ENCODE results near the gene LRP10.
"Not testable (repeated sequence)": the region's sequence is repeated elsewhere in the genome, so short reads cannot be mapped to it uniquely, and the experiment has no call there.

LRP10 gene, protein sequence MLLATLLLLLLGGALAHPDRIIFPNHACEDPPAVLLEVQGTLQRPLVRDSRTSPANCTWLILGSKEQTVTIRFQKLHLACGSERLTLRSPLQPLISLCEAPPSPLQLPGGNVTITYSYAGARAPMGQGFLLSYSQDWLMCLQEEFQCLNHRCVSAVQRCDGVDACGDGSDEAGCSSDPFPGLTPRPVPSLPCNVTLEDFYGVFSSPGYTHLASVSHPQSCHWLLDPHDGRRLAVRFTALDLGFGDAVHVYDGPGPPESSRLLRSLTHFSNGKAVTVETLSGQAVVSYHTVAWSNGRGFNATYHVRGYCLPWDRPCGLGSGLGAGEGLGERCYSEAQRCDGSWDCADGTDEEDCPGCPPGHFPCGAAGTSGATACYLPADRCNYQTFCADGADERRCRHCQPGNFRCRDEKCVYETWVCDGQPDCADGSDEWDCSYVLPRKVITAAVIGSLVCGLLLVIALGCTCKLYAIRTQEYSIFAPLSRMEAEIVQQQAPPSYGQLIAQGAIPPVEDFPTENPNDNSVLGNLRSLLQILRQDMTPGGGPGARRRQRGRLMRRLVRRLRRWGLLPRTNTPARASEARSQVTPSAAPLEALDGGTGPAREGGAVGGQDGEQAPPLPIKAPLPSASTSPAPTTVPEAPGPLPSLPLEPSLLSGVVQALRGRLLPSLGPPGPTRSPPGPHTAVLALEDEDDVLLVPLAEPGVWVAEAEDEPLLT

DNA sequence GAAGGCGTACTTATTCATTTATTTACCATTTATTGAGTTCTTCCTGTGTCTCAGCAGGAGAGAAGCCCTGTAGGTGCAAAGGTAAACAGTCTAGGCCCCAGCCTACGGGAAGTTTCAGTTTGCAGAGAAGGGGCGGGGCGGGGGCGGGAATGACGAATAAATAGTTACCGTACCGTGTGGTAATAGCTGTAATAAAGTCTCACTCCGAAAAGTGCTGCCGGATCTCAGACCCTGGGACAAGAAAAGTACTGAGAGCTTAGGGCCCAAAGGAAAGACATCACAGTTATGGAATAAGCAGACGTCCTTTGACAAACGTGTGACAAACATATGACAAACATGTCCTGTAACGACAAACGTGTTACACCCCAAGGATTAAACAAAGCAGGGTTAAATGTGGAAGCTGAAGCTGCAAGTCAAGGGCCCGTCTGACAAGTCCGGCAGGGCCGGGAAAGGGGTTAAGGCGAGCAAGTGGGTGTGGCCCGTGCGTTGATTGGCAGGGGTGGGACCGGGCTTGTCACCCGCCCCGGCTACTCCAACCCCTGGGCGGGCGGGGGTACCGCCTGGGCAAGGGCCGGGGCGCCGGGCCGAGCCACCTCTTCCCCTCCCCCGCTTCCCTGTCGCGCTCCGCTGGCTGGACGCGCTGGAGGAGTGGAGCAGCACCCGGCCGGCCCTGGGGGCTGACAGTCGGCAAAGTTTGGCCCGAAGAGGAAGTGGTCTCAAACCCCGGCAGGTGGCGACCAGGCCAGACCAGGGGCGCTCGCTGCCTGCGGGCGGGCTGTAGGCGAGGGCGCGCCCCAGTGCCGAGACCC is at the start of gene LRP10:
Gene LRP10 (plus strand): TSS at position 517 of the 809 bp plus-strand sequence. CDS start 564 bp downstream, outside the sequence.
- no peak for DNase-seq (ENCODE audit: low read depth in 2 of 2)

DNA sequence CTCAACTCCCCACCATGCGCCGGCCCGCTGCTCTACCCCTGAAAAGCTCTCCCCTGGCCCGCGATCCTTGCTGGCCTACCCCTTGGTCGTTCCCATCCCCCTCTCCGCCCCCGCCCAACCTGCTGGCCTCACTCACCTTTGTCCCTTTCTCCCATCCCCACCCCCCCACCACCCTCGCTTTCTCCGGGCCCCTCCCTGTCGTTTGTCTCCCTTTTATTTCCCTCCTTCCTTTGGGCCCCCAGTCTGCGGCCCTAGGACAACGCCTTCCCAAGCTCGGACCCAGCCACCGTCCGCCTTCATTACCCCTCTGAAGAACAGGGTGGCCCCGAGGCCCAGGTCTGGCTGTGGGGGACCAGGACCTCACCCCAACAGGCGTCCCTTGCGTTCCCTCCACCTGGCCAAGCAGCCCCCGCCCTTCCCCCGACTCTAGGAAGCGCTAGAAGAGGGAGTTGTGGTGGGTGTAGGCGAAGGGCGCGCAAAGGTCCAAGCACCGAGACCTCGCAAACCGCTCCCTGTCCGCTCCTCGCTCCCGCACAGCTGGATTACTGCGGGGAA is 49.4 kb upstream of the LRP10 start:
- no peak for DNase-seq (ENCODE audit: low read depth in 2 of 2)

DNA sequence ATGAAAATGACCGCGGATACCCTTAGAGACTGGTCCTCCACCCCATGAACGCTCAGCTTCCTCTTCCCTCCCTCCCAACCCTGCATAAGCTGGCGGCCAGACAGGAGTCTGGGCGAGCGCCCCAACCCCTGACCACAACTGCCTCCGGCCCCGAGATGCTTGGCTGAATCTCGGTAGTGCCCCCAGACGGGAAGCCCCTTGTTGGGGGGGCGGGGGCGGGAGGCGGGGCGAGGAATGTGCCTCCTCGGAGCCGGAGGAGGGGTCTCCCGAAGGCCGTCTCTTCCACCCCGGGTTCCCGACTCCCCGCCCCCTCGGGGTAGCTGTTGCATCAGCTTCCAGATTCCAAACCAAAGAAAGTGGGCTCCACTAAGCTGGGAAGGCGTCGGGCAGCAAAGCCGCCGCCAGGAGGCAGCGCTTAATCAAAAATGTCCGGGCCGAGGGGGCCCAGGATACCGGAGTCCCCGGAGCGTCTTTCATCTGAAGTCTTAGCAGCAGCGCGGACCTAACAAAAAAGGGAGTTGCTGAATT is 48.9 kb upstream of the LRP10 start:
- DNase-seq (ENCODE audit: low read depth in 2 of 2) = peak; percentile 86

DNA sequence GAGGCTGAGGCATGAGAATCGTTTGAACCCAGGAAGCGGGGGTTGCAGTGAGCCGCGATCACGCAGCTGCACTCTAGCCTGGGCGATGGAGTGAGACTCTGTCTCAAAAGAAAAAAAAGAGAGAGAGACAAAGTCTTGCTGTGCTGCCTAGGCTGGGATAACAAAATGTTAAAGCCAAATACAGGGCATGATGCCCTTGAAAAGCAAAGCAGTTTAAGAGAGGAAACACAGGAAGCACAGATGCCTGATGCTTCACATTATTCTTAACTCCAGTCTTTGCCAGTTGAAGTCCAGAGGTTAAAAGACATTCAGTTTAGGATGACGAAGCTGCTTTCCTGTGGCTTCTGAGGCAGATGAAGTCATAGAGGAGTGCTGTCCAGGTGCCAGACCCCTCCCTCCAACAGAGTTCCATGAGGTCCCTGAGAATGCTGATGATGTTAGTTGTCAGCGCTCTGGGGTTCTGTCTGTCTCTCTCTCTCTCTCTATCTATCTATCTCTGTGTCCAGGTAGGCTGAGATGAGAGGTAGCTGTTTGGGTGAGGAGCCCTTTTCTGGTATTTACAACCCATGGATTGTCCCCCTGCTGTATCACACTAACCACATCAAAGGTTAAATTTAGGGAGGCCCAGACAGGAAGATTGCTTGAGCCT is 46.7 kb upstream of the LRP10 start:
- peak; percentile 72 to 76 for DNase-seq (ENCODE audit: low read depth in 2 of 2)

DNA sequence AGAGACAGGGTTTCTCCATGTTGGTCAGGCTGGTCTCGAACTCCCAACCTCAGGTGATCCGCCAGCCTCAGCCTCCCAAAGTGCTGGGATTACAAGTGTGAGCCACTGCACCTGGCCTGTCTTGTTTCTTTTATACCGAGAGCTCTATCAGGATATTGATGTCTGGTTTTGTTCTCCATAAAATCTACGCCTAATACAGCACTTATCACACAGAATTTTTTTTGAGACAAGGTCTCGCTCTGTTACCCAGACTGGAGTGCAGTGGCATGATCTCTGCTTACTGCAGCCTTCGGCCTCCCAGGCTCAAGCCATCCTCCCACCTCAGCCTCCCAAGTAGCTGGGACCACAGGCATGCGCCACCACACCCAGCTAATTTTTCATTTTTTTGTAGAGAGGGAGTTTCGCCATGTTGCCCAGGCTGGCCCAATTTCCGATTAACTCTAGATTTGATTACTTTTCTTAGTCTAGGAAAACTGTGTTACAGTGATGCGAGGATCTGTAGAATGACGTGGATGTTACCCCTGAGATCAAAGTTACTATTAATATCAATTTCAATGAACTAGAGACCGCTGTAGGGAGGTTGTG is 42.4 kb upstream of the LRP10 start:
- DNase-seq (ENCODE audit: low read depth in 2 of 2) = not testable (repeated sequence)

DNA sequence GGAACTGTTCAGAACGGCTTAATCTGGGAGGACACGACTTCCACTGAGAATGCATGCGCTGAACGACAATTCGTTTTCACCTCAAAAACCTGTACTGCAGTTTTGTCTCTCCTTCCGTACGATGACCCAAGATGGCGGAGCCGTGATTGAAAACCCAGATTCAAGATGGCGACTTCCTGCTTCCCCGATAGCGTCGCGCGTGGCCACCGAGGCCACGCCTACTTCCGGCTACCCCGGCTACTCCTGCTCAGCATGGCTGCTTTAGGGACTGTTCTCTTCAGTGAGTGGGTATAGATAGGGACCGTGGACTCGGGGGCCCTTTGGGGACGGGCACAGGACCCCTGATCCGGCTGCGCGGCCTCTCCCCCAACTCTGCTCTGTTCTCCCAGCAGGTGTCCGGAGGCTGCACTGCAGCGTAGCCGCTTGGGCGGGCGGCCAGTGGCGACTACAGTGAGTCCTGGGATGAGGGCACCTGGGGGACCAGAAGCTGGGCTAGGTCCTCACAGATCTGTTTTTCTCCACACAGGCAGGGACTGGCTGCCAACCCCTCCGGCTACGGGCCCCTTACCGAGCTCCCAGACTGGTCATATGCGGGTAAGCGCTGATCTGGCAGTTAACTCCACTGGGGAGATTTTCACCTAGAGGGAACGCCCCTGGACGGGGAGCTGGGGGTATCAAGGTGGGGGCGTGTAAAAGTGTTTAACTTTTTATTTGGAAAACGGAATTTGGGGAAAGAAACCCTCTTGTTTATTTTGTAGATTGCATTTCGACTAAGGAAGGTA is 41.7 kb upstream of the LRP10 start, which contains the start of gene MRPL52:
Gene MRPL52 (plus strand): TSS at position 227 of the 782 bp plus-strand sequence. CDS start 26 bp downstream, at position 253.
- DNase-seq (ENCODE audit: low read depth in 2 of 2) = peak; percentile 66 to 67

DNA sequence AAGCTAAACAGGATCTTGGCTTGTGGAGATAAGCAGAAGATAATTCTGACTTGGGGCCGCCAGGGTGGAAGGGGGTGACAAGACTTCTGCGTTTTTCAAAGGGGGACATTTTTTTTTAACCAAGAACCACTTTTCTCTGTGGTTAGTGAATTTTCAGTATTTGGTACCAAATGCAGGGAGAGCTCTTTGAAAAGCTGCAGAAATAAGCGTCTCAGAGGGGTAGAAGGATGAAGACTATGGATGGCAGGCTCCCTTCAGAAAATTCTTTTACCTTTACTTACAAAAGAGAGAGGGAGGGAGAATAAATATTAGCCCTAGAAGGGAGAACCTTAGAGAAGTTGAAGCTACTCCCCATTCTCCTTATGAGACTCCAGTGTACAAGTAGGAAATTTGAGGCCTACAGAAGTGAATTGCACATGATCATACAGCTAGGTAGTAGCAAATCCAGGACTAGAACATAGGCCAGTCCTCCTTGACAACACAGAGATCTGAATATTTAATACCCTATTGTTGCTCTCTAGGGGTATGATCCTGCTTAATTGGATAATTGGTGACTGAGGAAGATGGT is 41.0 kb upstream of the LRP10 start:
- no peak for DNase-seq (ENCODE audit: low read depth in 2 of 2)

GRCh38 chr14:22835505-22835904 is 36.0 kb upstream of the LRP10 start:
- DNase-seq (ENCODE audit: low read depth in 2 of 2) = no peak

DNA sequence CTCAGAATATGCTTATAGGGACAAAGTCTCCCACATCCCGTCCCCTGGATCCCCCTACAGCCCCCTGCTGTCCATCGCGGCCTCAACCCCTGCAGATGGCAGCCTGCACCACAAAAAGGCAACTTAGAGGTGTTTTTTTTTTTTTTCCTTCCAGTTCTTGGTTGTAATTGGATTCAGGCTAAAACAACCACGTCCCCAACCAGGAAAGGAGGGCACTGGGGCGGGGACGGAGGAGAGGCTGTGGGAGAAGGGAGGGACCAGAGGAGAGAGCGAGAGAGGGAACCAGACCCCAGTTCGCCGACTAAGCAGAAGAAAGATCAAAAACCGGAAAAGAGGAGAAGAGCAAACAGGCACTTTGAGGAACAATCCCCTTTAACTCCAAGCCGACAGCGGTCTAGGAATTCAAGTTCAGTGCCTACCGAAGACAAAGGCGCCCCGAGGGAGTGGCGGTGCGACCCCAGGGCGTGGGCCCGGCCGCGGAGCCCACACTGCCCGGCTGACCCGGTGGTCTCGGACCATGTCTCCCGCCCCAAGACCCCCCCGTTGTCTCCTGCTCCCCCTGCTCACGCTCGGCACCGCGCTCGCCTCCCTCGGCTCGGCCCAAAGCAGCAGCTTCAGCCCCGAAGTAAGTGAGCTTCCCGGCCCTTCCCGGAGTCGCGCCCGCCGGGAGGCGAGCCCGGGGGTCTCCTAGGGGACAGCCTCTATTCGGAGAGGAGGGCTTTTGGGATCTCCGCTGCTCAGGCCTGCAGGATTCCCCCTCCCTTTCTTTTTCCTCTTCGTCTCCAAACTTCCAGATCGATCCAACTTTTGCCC is 35.0 kb upstream of the LRP10 start, which contains the start of gene MMP14:
Gene MMP14 (plus strand): TSS at position 285 of the 813 bp plus-strand sequence. CDS start 233 bp downstream, at position 518.
- DNase-seq (ENCODE audit: low read depth in 2 of 2) = peak; percentile 82 to 83

GRCh38 chr14:22837114-22837749 is 34.3 kb upstream of the LRP10 start:
- DNase-seq (ENCODE audit: low read depth in 2 of 2) = no peak

DNA sequence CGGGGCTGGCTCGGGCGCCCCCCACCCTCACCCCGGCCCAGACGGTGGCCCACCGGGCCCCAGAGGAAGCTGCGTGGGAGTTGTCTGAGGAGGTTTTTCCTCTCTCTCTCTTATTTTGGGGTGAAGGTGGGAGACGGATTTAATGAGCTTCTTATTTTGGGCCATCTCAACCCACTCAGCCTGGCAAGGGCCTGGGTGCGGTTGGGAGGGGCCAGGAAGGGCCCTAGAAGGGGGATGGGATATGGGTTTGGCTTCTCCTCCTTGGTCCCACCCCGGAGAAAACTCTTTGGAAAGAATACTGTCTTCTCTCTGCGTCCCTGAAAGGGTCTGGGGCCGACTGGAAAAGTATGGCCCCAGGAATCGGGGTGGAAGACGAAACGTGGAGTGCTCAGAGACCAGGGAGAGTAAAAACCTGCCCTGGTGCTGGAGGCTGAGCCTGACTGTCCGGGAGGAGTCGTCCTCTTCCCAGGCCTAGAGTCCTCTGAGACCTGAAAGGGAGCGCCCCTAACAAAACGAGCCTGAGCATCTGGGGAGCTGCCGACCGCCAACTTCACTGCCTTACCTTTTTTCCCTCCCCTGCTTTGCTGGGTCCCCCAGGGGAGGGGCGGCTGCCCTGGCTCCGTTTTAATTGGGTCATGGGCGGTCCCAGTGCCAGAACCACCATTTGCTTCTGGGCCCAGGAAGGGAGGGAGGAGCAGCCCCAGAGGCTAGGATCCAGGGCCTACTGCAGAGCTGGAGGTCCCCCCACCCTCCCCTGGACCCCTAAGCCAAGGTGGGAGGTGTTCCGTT is 33.6 kb upstream of the LRP10 start:
- DNase-seq (ENCODE audit: low read depth in 2 of 2) = no peak

DNA sequence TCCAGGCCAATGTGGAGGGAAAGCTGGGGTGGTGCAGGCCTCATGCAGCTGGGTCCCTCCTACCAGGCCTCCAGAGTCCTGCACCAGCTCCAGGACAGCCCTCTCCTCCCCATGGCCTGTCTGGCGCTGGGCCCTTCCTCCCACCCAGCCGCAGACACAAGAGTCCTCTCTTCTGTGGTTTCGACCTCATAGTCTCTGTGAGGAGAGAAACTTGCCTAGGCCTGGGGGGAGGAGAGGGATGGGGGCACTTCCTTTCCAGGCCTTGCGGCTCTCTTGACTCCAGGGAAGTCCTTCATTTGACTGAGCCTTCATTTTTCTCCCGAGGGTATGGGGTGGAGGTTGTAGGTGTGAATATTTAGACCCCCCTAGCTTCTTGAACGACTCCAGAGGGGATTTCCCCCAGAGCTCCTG is 32.9 kb upstream of the LRP10 start:
- DNase-seq (ENCODE audit: low read depth in 2 of 2) = no peak

- DNase-seq (ENCODE audit: low read depth in 2 of 2) = no peak
Observed at GRCh38 chr14:22839159-22839779, 32.3 kb upstream of the LRP10 start.

DNA sequence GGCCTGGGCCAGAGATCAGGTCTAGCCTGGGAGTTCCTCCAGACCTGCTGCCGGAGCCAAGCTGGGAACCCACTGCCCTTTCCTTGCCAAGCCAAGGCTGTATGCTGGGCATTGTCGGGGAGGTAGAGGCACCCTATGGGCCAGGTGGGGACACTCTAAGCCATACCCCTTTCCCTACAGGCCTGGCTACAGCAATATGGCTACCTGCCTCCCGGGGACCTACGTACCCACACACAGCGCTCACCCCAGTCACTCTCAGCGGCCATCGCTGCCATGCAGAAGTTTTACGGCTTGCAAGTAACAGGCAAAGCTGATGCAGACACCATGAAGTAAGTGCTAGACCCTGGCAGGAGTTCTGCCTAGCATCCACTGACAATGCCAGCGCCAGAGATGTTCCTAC is 30.2 kb upstream of the LRP10 start:
- no peak for DNase-seq (ENCODE audit: low read depth in 2 of 2)

GRCh38 chr14:22841769-22842168 is 29.8 kb upstream of the LRP10 start:
- no peak for DNase-seq (ENCODE audit: low read depth in 2 of 2)
